GM12801 (cell line): Measurements from ENCODE around the gene ROMO1.

Experiments
- CTCF ChIP-seq: IDR thresholded peaks from one replicate; pipeline ENCODE4 v1.5.1; 2011; ENCODE audit warnings: control low read depth; ENCODE audit not compliant: insufficient read length; ENCODE audit errors: extremely low read depth

The ROMO1 gene

GRCh38 chr20:35711588-35712209 is 12.5 kb downstream of the ROMO1 start:
- no peak for TF ChIP-seq CTCF

- TF ChIP-seq CTCF = no peak
Measured at GRCh38 chr20:35714127-35714526, 14.9 kb downstream of the ROMO1 start.

GRCh38 chr20:35715652-35716051 is 16.4 kb downstream of the ROMO1 start:
- no peak for TF ChIP-seq CTCF

- no peak for TF ChIP-seq CTCF
Measured at GRCh38 chr20:35716330-35716729, 17.1 kb downstream of the ROMO1 start.

GRCh38 chr20:35718972-35719635 is 19.9 kb downstream of the ROMO1 start:
- TF ChIP-seq CTCF = no peak

- no peak for TF ChIP-seq CTCF
Measured at GRCh38 chr20:35719717-35720116, 20.5 kb downstream of the ROMO1 start.

GRCh38 chr20:35720165-35721123 is 21.2 kb downstream of the ROMO1 start:
- TF ChIP-seq CTCF = no peak
